Stimulated activated naive CD4-positive, alpha-beta T cell (primary cell): ENCODE measurements around the gene RXYLT1.
"Not testable (repeated sequence)": the region's sequence is repeated elsewhere in the genome, so short reads cannot be mapped to it uniquely, and the experiment has no call there.

Experiments used
- DNase-seq, 6 experiments: peaks; one replicate each; lab custom pipeline; 2025; lab: John Stamatoyannopoulos, UW

The RXYLT1 gene

DNA sequence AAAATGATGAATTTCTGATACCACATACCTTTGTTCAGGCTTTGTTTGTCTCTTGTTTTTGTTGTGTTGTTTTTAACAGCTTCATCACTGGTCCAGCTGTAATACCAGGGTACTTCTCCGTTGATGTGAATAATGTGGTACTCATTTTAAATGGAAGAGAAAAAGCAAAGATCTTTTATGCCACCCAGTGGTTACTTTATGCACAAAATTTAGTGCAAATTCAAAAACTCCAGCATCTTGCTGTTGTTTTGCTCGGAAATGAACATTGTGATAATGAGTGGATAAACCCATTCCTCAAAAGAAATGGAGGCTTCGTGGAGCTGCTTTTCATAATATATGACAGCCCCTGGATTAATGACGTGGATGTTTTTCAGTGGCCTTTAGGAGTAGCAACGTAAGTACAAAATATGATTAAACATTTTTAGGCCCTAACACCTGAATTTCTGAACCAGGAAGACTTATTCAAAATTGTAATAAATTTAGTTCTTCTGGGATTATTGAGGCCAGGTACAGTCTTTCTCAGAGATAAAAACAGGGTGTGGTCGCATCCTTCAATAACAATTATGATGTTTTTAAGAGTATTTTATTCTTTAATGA, 22.4 kb downstream of the RXYLT1 start:
- peak in 2 of 6 experiments; percentile 13 to 28 for DNase-seq

- DNase-seq = no peak
These were observed 25.0 kb downstream of the RXYLT1 start for GRCh38 chr12:63804746-63805145.

DNA sequence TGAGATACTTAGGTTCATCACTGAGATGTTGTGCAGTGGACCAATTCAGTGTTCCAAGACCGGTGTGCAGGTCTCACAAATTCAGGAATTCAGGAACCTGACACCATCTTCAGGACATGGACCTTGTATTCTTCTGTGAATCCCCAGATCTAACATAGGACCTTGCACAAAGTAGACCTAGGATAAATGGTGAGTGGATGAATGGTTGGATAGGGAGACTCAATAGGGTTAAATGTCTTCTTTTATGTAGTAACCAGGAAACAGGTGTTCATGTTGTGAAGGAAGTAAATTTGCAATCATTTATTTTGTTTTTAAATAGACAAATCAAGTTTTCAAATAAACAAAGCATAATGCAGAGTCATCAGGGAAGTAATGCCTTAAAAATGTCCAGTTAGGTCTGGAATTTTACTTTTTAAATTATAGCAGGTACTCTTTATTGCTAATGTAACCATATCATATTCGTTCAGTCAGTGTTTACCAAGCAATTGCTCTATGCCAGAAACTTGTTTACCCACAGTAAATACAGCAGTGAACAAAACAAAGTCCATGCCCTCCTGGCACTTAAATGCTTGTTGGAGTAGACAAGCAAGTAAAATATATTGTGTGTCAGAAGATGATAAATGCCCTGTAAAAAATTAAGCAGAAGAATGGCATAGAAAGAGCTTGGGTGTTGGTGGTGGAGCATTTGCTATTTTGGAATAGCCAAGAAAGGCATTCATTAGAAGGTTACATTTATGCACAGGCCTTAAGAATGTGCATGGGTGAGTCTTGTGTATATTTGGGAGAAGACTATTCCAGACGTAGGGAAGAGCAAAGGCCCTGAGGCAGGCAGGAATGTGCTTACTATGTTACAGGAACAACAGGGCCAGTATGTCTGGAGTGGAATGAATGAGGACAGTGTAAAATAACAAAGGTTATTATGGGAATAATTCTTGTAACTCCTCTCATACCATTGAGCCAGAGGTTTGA, 26.3 kb downstream of the RXYLT1 start:
- DNase-seq = no peak

DNA sequence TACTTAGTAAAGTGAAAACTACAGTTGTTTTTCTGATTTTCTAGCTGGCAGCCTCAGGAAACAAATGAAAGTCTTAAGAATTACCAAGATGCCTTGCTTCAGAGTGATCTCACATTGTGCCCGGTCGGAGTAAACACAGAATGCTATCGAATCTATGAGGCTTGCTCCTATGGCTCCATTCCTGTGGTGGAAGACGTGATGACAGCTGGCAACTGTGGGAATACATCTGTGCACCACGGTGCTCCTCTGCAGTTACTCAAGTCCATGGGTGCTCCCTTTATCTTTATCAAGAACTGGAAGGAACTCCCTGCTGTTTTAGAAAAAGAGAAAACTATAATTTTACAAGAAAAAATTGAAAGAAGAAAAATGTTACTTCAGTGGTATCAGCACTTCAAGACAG, 28.9 kb downstream of the RXYLT1 start:
- DNase-seq = no peak

- DNase-seq = no peak
These were observed 29.9 kb downstream of the RXYLT1 start for GRCh38 chr12:63809566-63809965.

GRCh38 chr12:63811334-63811733, 31.6 kb downstream of the RXYLT1 start:
- no peak for DNase-seq

DNA sequence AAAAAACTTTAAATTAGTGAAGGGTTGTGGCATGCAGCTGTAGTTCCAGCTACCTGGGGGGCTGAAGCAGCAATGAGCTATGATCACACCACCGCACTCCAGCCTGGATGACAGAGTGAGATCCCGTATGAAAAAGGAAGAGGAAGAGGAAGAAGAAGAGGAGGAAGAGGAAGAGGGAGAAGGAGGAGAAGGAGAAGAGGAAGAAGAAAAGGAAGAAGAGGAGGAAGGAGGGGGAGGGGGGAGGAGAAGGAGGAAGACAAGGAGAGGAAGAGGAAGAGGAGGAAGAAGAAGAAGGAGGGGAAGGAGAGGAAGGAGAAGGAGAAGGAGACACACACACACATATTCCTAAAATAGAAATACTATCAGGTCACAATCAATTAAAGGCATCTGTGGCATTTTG, 32.0 kb downstream of the RXYLT1 start:
- DNase-seq = no peak

GRCh38 chr12:63814146-63814772, 34.5 kb downstream of the RXYLT1 start:
- DNase-seq = no peak

DNA sequence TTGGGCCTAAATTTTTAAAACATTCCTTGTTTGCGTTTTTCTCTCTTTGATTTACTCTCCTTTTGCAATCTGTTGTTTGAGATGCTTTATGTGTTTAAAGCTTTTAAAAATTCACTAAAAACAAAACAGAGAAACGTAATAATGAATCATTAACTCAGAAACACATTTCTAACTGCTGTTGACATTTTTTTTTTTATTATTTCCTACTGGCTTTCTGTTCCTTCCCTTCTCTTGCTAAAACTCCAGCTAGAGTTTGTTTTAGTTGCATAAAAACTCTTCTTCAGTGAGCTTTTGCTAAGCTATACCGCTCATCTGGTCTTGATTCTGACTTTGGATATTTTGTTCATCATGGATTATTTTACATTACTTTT, 35.8 kb downstream of the RXYLT1 start:
- no peak for DNase-seq

GRCh38 chr12:63816031-63816430, 36.3 kb downstream of the RXYLT1 start:
- DNase-seq = no peak

DNA sequence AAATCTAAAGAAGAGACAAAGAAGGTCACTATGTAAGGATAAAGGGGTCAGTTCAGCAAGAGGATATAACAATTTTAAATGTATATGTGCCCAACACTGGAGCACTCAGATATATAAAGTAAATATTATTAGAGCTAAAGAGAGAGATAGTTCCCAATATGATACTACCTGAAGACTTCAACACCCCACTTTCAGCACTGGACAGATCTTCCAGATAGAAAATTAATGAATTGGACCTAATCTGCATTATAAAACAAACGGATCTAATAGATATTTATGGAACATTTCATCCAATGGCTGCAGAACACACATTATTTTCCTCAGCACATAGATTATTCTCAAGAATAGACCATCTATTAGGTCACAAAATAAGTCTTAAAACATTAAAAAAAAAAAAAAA, 40.7 kb downstream of the RXYLT1 start:
- no peak for DNase-seq

GRCh38 chr12:63821781-63822251, 42.1 kb downstream of the RXYLT1 start:
- no peak for DNase-seq

GRCh38 chr12:63822352-63822751, 42.6 kb downstream of the RXYLT1 start:
- DNase-seq = no peak

DNA sequence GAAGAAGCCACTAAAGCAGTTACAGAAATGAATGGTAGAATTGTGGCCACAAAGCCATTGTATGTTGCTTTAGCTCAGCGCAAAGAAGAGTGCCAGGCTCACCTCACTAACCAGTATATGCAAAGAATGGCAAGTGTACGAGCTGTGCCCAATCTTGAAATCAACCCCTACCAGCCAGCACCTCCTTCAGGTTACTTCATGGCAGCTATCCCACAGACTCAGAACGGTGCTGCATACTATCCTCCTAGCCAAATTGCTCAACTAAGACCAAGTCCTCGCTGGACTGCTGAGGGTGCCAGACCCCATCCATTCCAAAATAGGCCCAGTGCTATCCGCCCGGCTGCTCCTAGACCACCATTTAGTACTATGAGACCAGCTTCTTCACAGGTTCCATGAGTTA, 43.3 kb downstream of the RXYLT1 start:
- DNase-seq = no peak

DNA sequence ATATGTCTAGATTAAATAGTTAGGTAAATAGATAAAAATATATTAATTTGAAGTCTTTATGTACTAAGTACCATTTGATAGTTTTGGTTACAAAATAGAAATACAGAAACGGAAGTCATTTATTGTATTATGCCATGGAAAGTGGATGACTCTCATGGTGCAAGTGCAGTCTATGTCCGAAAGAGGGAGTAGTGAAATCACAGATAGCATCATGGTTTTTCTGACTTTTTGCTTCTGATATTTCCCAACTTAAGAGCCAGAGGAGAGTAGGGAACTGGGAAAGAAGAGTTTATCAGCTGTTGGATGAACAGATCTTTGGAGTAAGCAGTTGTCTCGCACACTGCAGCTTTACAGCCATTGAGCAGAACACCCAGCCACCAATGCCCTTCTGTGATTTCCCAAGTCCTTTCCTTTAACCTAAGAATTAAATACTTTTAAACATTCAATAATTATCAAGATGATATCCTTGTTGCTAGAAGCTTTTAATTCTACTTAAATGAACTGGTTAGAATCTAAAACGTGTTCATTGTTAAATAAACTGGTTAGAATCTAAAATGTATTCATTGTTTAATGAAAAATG, 46.4 kb downstream of the RXYLT1 start:
- peak in 1 of 6 experiments; percentile 3 for DNase-seq

DNA sequence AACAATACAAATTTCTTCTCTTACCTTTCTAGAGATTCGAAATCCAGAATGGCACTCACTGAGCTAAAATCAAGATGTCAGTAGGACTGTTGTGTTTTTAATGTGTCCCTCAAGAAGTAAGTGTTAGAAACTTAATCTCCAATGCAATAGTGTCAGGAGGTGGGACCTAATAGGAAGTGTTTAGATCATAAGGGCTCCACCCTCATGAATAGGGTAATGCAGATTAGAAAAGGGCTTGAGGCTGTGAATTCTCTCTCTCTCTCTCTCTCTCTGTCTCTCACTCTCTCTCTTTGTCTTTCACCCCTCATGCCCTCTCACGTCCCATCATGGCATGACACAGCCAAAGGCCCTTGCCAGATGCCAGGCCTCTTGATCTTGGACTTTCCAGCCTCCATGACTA, 49.2 kb downstream of the RXYLT1 start:
- DNase-seq = no peak

- DNase-seq = no peak
These were observed 56.3 kb downstream of the RXYLT1 start for GRCh38 chr12:63836046-63836445.

- no peak for DNase-seq
These were observed 57.2 kb downstream of the RXYLT1 start for GRCh38 chr12:63836936-63837335.

DNA sequence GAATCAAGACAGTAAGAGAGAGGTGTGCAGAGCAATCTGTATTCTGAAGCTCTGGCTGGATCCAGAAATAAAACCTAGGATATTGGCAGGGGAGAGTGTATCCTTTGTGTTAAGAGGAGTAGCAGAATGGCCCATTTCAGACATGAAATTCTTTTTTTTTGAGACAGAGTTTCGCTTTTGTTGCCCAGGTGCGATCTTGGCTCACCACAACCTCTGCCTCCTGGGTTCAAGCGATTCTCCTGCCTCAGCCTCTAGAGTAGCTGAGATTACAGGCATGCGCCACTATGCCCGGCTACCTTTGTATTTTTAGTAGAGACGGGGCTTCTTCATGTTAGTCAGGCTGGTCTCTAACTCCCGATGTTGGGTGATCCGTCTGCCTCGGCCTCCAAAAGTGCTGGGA, 58.7 kb downstream of the RXYLT1 start:
- no peak for DNase-seq

DNA sequence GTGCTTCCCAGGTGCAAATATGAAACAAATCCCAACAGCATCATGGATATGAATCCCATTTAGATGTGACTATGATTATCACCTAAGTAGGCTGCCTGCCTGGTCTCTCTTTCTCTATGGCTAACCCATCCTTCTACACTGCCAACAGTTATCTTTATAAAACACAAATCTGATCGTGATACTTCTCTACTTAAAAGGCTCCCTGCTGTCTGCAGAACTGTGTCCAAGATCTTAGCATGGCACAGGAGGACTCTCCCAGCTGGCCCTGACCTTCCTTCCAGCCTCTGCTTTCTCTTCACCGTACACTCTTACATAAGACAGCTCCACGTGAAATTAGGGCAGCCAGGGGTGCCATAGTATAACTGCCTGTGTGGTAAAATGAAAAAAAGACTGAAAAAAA, 61.3 kb downstream of the RXYLT1 start:
- DNase-seq = no peak

- DNase-seq = no peak
These were observed 61.9 kb downstream of the RXYLT1 start for GRCh38 chr12:63841571-63841970.

- not testable (repeated sequence) for DNase-seq
These were observed 63.0 kb downstream of the RXYLT1 start for GRCh38 chr12:63842750-63843149.
